Left renal pelvis (tissue), 4 donors: ENCODE results near the gene STPG1. TPM values are rescaled to one million over a fixed set of nuclear protein-coding genes. Genes with fewer than 3 reads are reported as not detected.

Experiments
- DNase-seq, 4 donors: peaks; one replicate each; pipeline ENCODE4 v3.0.0-alpha.2; 2013; ENCODE audit warnings: low read depth in 4 of 4, low spot score in 3 of 4
- polyA plus RNA-seq, 4 donors: library from polyadenylated mRNA; unstranded; fragments of 120-200 nt; gene quantifications; one replicate each; pipeline ENCODE4 v1.2.1, GENCODE V29; 2013; ENCODE audit not compliant: insufficient read length in 4 of 4

STPG1 gene
- polyA plus RNA-seq, 4 donors, result 7.7 to 13.4 (median 11.6) TPM

- DNase-seq, result no peak
These were observed 39.9 kb downstream of the STPG1 start for GRCh38 chr1:24373710-24374109.

GRCh38 chr1:24373044-24373443 lies 40.5 kb downstream of the STPG1 start:
- DNase-seq, result no peak

GRCh38 chr1:24369801-24370200 lies 43.8 kb downstream of the STPG1 start:
- DNase-seq, result no peak

- DNase-seq, result no peak
These were observed 44.4 kb downstream of the STPG1 start for GRCh38 chr1:24369199-24369598.

- DNase-seq, result no peak
These were observed 46.9 kb downstream of the STPG1 start for GRCh38 chr1:24366707-24367106.

GRCh38 chr1:24364975-24365678 lies 48.5 kb downstream of the STPG1 start:
- DNase-seq, result no peak

GRCh38 chr1:24364605-24364974 lies 49.0 kb downstream of the STPG1 start:
- no peak for DNase-seq

GRCh38 chr1:24363994-24364393 lies 49.6 kb downstream of the STPG1 start:
- DNase-seq, result no peak

- DNase-seq, result no peak
These were observed 50.5 kb downstream of the STPG1 start for GRCh38 chr1:24362982-24363614.

GRCh38 chr1:24362396-24362795 lies 51.2 kb downstream of the STPG1 start:
- no peak for DNase-seq

GRCh38 chr1:24361811-24362210 lies 51.8 kb downstream of the STPG1 start:
- no peak for DNase-seq

GRCh38 chr1:24360681-24361080 lies 52.9 kb downstream of the STPG1 start:
- no peak for DNase-seq

- DNase-seq, result no peak
These were observed 56.5 kb downstream of the STPG1 start for GRCh38 chr1:24357038-24357437.

- no peak for DNase-seq
These were observed 58.1 kb downstream of the STPG1 start for GRCh38 chr1:24355466-24355865.

- no peak for DNase-seq
These were observed 60.2 kb downstream of the STPG1 start for GRCh38 chr1:24353292-24353891.

- DNase-seq, result no peak
These were observed 61.5 kb downstream of the STPG1 start for GRCh38 chr1:24351918-24352627.

GRCh38 chr1:24351247-24351646 lies 62.3 kb downstream of the STPG1 start:
- no peak for DNase-seq

- DNase-seq, result no peak
These were observed 63.7 kb downstream of the STPG1 start for GRCh38 chr1:24349891-24350290.

GRCh38 chr1:24348196-24348595 lies 65.4 kb downstream of the STPG1 start:
- DNase-seq, result no peak

GRCh38 chr1:24347159-24347934 lies 66.2 kb downstream of the STPG1 start:
- DNase-seq, result no peak

- DNase-seq, result no peak
These were observed 68.2 kb downstream of the STPG1 start for GRCh38 chr1:24345334-24345733.
